Transverse colon (tissue), 4 donors: Measurements from ENCODE around the gene CNTN1.

Experiments used
- EP300 ChIP-seq: sonication (generic); formaldehyde crosslinking; IDR thresholded peaks from one replicate; pipeline ENCODE4 v1.6.1; 2017; ENCODE audit warnings: antibody characterized with exemption, low read depth
- POLR2AphosphoS5 ChIP-seq, 3 donors: sonication (generic); formaldehyde crosslinking; IDR thresholded peaks; one replicate each; pipeline ENCODE4 v1.6.1; 2016; ENCODE audit warnings: antibody characterized with exemption in 3 of 3
- TF ChIP-seq, protein P1 (sequence below), 5 experiments: fragments of 200-600 bp in 3 of 5; fragments of 450-650 bp in 2 of 5; sonication (generic) in 3 of 5; IDR thresholded peaks; 1 replicate in 2 of 5; 2 replicates in 3 of 5; pipeline ENCODE4 v1.5.1; 2016 to 2017; ENCODE audit warnings: antibody characterized with exemption in 5 of 5, inconsistent platforms in 3 of 5, mild to moderate bottlenecking in 2 of 5, moderate library complexity in 1 of 5

- TF ChIP-seq EP300 (no peak), POLR2AphosphoS5 (IDR thresholded peaks at IDR 0.05) (no peak)
- TF ChIP-seq, protein P1, sequence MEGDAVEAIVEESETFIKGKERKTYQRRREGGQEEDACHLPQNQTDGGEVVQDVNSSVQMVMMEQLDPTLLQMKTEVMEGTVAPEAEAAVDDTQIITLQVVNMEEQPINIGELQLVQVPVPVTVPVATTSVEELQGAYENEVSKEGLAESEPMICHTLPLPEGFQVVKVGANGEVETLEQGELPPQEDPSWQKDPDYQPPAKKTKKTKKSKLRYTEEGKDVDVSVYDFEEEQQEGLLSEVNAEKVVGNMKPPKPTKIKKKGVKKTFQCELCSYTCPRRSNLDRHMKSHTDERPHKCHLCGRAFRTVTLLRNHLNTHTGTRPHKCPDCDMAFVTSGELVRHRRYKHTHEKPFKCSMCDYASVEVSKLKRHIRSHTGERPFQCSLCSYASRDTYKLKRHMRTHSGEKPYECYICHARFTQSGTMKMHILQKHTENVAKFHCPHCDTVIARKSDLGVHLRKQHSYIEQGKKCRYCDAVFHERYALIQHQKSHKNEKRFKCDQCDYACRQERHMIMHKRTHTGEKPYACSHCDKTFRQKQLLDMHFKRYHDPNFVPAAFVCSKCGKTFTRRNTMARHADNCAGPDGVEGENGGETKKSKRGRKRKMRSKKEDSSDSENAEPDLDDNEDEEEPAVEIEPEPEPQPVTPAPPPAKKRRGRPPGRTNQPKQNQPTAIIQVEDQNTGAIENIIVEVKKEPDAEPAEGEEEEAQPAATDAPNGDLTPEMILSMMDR (IDR thresholded peaks at IDR 0.05): no peak
These were observed 11.1 kb upstream of the CNTN1 start for GRCh38 chr12:40681148-40681547.
